ENCODE measurements around the gene KCNG2. TPM values are rescaled to one million over a fixed set of nuclear protein-coding genes. Genes with fewer than 3 reads are reported as not detected.

The KCNG2 gene
- polyA plus RNA-seq, 3 donors = 0.05 to 0.45 (median 0.42) TPM

GRCh38 chr18:79945118-79946042 is 147.6 kb downstream of the KCNG2 start:
- 54 to 81% (median 78%) methylated on average over 17 of the region's 17 CpGs for WGBS, 3 donors
- H3K27ac ChIP-seq (ENCODE audit: low read depth, low read length) = no peak overlapping the region

GRCh38 chr18:79947054-79947755 is 149.5 kb downstream of the KCNG2 start:
- WGBS, 3 donors = 87 to 95% (median 91%) methylated on average over 14 of the region's 14 CpGs

GRCh38 chr18:79947881-79948610 is 150.3 kb downstream of the KCNG2 start:
- WGBS, 3 donors = 82 to 92% (median 88%) methylated on average over 15 of the region's 15 CpGs
- H3K27ac ChIP-seq (ENCODE audit: low read depth, low read length) = no peak overlapping the region

More at GRCh38 chr18:79947054-79947755, 149.5 kb downstream of the KCNG2 start:
- no peak overlapping the region for H3K27ac ChIP-seq (ENCODE audit: low read depth, low read length)

GRCh38 chr18:79948719-79949411 is 151.1 kb downstream of the KCNG2 start:
- WGBS, 3 donors = 85 to 92% (median 91%) methylated on average over 23 of the region's 23 CpGs

More at GRCh38 chr18:79948719-79949411, 151.1 kb downstream of the KCNG2 start:
- H3K27ac ChIP-seq (ENCODE audit: low read depth, low read length) = no peak overlapping the region

Other genes with a start within 250 kb of the KCNG2 start
- 10 to 100 TPM in 1 of 3 donors, 1 to 10 TPM in 2; 6.8 to 11.7 (median 8.7) TPM for gene CTDP1, start 118.1 kb upstream of the KCNG2 start, polyA plus RNA-seq
- 100 to 1,000 TPM in 1 of 3 donors, 10 to 100 TPM in 2; 38.2 to 168 (median 95.4) TPM for gene SLC66A2, start 153.7 kb downstream of the KCNG2 start, polyA plus RNA-seq
- gene HSBP1L1, start 166.7 kb downstream of the KCNG2 start, polyA plus RNA-seq = 10 to 100 TPM; 15.2 to 27.4 (median 19.0) TPM
- 10 to 100 TPM; 55.5 to 83.2 (median 69.3) TPM for gene TXNL4A, start 190.6 kb downstream of the KCNG2 start, polyA plus RNA-seq
- 10 to 100 TPM; 15.9 to 32.2 (median 16.7) TPM for gene RBFA, start 236.5 kb downstream of the KCNG2 start, polyA plus RNA-seq